Erythroblast (primary cell): ENCODE data around the gene SLC39A11.

Source experiments
- GATA1 ChIP-seq: IDR thresholded peaks from 2 replicates; pipeline ENCODE4 v1.6.1; 2011; ENCODE audit warnings: low read depth, mild to moderate bottlenecking, control low read depth, low read length, moderate library complexity
- POLR2A ChIP-seq: IDR thresholded peaks from 2 replicates; pipeline ENCODE4 v1.6.1; 2011; ENCODE audit warnings: mild to moderate bottlenecking, low read length

DNA sequence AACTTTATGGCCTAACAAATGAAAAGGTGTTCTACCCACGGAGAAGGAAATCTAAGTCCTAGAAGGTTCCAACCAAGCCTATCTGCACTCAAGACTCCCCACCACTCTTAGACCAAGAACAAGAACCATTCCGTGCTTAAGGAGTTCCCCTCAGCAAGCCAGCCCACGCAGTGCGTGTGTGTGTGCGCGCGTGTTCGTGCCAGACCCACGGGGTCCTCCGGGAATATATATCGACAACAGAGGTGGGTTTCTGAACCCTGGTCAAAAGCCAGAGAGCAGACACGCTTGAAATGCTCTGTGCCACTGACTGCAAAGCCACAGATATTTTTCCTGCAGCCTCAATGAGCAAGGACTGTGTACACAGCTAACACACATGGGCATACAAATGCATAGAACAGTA, 70.7 kb downstream of the SLC39A11 start:
- TF ChIP-seq POLR2A (no peak), GATA1 (no peak)
